Measurements from ENCODE around the gene GAS7. TPM values are rescaled to one million over a fixed set of nuclear protein-coding genes. Genes with fewer than 3 reads are reported as not detected.

GAS7 gene
- total and polyA plus RNA-seq, 10 of the 15 experiments (the other 5 are each of a cell fraction or from before 2014, with no cell fraction given), result 2.3 to 53.4 (median 24.0) TPM

DNA sequence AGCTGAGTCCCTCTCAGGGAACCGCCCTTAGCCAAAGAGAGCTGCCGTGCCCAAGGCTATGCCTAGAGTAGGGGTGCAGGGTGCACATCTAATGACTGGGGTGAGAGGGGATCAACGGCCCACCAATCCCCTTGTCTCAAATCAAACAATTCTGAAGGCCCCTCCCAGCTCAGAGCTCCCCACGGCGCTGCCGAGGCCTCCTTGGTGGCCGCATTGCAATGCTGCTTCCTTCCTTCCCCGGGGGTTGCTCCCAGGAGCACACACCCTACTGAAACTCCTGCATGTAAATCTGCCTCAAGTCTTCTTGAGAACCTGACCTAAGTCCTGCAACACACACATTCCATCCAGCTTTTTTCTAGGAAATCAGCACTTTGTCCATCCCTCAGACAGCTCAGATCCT is 212.8 kb downstream of the GAS7 start (continued):
- TF ChIP-seq, protein P1, sequence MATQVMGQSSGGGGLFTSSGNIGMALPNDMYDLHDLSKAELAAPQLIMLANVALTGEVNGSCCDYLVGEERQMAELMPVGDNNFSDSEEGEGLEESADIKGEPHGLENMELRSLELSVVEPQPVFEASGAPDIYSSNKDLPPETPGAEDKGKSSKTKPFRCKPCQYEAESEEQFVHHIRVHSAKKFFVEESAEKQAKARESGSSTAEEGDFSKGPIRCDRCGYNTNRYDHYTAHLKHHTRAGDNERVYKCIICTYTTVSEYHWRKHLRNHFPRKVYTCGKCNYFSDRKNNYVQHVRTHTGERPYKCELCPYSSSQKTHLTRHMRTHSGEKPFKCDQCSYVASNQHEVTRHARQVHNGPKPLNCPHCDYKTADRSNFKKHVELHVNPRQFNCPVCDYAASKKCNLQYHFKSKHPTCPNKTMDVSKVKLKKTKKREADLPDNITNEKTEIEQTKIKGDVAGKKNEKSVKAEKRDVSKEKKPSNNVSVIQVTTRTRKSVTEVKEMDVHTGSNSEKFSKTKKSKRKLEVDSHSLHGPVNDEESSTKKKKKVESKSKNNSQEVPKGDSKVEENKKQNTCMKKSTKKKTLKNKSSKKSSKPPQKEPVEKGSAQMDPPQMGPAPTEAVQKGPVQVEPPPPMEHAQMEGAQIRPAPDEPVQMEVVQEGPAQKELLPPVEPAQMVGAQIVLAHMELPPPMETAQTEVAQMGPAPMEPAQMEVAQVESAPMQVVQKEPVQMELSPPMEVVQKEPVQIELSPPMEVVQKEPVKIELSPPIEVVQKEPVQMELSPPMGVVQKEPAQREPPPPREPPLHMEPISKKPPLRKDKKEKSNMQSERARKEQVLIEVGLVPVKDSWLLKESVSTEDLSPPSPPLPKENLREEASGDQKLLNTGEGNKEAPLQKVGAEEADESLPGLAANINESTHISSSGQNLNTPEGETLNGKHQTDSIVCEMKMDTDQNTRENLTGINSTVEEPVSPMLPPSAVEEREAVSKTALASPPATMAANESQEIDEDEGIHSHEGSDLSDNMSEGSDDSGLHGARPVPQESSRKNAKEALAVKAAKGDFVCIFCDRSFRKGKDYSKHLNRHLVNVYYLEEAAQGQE (IDR thresholded peaks at IDR 0.05; ENCODE audit: low read depth, low read length), result no peak
- TF ChIP-seq, protein P2, sequence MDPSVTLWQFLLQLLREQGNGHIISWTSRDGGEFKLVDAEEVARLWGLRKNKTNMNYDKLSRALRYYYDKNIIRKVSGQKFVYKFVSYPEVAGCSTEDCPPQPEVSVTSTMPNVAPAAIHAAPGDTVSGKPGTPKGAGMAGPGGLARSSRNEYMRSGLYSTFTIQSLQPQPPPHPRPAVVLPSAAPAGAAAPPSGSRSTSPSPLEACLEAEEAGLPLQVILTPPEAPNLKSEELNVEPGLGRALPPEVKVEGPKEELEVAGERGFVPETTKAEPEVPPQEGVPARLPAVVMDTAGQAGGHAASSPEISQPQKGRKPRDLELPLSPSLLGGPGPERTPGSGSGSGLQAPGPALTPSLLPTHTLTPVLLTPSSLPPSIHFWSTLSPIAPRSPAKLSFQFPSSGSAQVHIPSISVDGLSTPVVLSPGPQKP (IDR thresholded peaks at IDR 0.05; ENCODE audit: low read depth, low read length), result no peak

DNA sequence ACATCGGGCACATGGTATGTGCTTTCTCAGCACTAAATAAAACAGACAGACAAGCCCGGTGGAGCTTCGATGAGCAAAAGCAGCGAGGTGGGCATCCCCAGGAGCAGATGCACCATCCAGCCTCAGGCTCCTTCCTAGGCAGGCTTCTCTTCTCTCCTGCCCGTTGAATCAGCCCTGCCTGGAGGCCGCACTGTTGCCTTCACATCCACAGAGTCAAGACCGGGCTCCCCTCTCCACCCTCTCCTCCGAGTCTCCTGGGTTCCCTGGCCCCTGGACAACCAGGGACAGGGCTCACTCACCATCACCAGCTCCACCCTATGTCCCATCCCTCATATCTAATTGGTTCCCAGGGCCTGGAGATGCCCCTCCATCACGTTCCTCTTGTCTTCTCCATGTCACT is 213.6 kb downstream of the GAS7 start:
- H2AFZ ChIP-seq (ENCODE audit: control insufficient read depth, low read depth, low read length), result no peak overlapping the region
- intact Hi-C loops (cut with micrococcal nuclease; ENCODE audit: unreplicated experiment) (loop anchor here (5.0 kb wide), 1 partner anchor 58 kb away; no protein-coding TSS in a partner anchor), in situ Hi-C loops (cut with MboI) (no loop called here)
- no peak overlapping the region for H3K4me3 ChIP-seq
- POLR2A ChIA-PET, result interaction anchor here (0.5 kb wide), 1 partner anchor 64 kb away, joined by 3 read pairs; no protein-coding TSS in a partner anchor
- RAD21 ChIA-PET (ENCODE audit: unreplicated experiment), result no interaction called here
- no peaks in the 10 kb centered on the region for H3K27me3 ChIP-seq (replicated peaks in 1 of 2; ENCODE audit: control insufficient read depth in 2 of 2, insufficient read depth in 2 of 2, low read length in 1 of 2)
- SMC1A ChIA-PET (ENCODE audit: uncharacterized antibody, unreplicated experiment), result no interaction called here
- ATAC-seq (no peak), FAIRE-seq (no peak), DNase-seq (ENCODE audit: low read depth, low spot score) (no peak)
- peaks cover 4% of the 10 kb centered on the region; the same call in 1 of the 2 replicates for H3K4me1 ChIP-seq (ENCODE audit: control insufficient read depth, insufficient read depth, low read length)
- H3K9me3 ChIP-seq (replicated peaks; ENCODE audit: control insufficient read depth, insufficient read depth, low read length), result no peaks in the 10 kb centered on the region; the same call in 2 of the 3 replicates
- no peaks in the 10 kb centered on the region for H4K20me1 ChIP-seq (ENCODE audit: control insufficient read depth, insufficient read depth)
- no peaks in the 10 kb centered on the region for H3K36me3 ChIP-seq (ENCODE audit: control insufficient read depth in 2 of 2, insufficient read depth in 2 of 2, low read length in 1 of 2)
- CTCF ChIA-PET, result interaction anchor here (1.4 kb wide), 1 partner anchor 18 kb away, joined by 4 read pairs; no protein-coding TSS in a partner anchor
- H3K4me2 ChIP-seq (ENCODE audit: control insufficient read depth, insufficient read depth), result no peak overlapping the region
- 62% methylated on average over 6 of the region's 9 CpGs for WGBS (ENCODE audit: insufficient coverage, insufficient replicate concordance, low lambda C conversion rate, missing lambda C conversion rate)
- no TSS peak for BruUV-seq (replicated peaks)
- no peak overlapping the region for H3K27ac ChIP-seq (ENCODE audit: control insufficient read depth, insufficient read depth)
- H3K9ac ChIP-seq (ENCODE audit: control insufficient read depth, insufficient read depth, low read length), result no peak overlapping the region
- no peaks in the 10 kb centered on the region; the same call in 1 of the 2 replicates for H3K79me2 ChIP-seq (ENCODE audit: control insufficient read depth, insufficient read depth, low read length)
- TF ChIP-seq ASH2L (IDR thresholded peaks at IDR 0.05; ENCODE audit: borderline replicate concordance, low read depth) (no peak), TCF12 (IDR thresholded peaks at IDR 0.05; ENCODE audit: low read depth, low read length) (no peak), EGR1 (IDR thresholded peaks at IDR 0.05; ENCODE audit: borderline replicate concordance in 1 of 2, low read depth in 2 of 2, low read length in 2 of 2) (no peak), PAX5 (IDR thresholded peaks at IDR 0.05; ENCODE audit: borderline replicate concordance, low read depth, low read length) (no peak), CHD4 (IDR thresholded peaks at IDR 0.05) (no peak), TCF3 (IDR thresholded peaks at IDR 0.05; ENCODE audit: borderline replicate concordance, insufficient read depth, low read depth, low read length) (no peak), GABPA (IDR thresholded peaks at IDR 0.05; ENCODE audit: low read depth) (no peak), CHD1 (IDR thresholded peaks at IDR 0.05; ENCODE audit: low read depth, low read length) (no peak), SRF (IDR thresholded peaks at IDR 0.05; ENCODE audit: low read depth in 2 of 2, low read length in 2 of 2) (no peak), RBBP5 (conservative IDR thresholded peaks at IDR 0.05) (no peak), MTA3 (IDR thresholded peaks at IDR 0.05; ENCODE audit: borderline replicate concordance, low read length) (no peak), TAF1 (IDR thresholded peaks at IDR 0.05; ENCODE audit: borderline replicate concordance, low read depth, low read length) (no peak)
- TF ChIP-seq, protein P3, sequence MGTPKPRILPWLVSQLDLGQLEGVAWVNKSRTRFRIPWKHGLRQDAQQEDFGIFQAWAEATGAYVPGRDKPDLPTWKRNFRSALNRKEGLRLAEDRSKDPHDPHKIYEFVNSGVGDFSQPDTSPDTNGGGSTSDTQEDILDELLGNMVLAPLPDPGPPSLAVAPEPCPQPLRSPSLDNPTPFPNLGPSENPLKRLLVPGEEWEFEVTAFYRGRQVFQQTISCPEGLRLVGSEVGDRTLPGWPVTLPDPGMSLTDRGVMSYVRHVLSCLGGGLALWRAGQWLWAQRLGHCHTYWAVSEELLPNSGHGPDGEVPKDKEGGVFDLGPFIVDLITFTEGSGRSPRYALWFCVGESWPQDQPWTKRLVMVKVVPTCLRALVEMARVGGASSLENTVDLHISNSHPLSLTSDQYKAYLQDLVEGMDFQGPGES (IDR thresholded peaks at IDR 0.05), result no peak
